ENCODE measurements around the gene TTC9.

The TTC9 gene

DNA sequence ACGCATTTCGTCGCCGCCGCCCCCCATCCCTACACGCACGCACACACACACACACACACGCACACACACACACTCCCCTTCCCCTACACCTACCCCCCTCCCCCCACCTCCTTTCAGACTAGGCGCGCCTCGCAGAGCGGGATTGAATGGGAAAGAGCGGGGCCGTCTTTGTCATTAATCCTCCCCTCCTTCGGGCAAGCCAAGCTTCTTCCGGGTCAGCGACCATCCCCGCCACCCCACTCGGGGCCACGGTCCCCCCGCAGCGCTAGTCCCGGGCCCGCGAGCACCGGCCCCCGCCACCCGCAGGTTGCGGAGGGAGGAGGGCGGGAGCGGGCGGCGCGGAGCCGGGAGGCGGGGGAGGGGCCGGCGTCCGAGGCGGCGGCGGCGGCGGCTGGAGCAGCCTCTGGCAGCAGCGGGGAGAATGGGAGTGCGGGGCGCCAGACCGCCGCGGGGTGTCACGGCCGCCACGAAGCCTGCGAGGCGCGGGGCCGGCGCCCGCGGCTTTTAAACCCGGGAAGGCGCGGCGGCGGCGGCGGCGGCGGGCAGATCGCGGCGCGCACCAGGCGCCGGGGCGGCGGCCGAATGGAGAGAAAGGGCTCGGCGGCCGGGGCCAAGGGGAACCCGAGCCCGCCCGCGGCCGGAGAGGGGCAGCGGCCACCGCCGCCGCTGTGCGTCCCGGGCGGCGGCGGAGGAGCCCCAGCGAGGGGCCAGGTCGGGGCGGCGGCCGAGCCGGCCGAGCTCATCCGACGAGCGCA is at the start of gene TTC9:
Gene TTC9, plus strand, starts transcription at position 369 of the 755 bp plus-strand sequence. Its CDS starts 214 bp downstream, at position 583.
- DNase-seq (ENCODE audit: low read depth) = no peak

DNA sequence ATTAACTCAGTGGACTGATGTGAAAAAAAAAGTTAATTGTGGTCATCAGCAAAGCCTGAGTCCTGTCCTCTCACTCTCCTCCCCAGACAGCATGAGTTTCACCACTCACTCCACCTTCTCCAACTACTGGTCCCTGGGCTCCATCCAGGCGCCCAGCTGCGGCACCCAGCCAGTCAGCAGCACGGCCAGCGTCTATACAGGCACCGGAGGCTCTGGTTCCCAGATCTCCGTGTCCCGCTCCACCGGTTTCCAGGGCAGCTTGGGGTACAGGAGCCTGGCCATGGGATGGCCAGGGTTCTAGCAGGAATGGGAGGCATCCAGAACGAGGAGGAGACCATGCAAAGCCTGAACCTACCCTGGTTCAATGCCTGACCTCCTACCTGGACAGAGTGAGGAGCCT is 47.3 kb upstream of the TTC9 start:
- DNase-seq (ENCODE audit: low read depth) = no peak

DNA sequence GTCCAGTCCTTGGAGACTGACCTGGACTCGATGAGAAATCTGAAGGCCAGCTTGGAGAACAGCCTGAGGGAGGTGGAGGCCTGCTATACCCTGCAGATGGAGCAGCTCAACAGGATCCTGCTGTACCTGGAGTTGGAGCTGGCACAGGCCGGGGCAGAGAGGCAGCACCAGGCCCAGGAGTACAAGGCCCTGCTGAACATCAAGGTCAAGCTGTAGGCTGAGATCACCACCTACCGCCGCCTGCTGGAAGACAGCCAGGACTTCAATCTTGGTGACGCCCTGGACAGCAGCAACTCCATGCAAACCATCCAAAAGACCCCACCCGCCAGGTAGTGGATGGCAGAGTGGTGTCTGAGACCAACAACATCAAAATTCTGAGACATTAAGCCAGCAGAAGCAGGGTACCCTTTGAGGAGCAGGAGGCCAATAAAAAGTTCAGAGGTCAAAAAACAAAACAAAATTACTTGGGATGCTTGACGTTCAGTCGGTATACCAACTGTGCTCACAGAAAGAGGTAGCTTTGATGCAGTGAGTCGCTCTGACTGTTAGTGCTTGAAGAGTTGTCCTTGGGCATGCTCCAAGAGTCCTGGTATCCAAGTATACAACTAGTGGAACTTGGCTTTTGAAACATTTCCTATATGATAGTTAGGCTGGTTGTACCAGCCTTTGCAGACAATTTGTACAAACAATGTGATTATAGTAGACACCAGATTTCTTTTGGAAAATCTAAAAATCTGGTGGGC is 46.1 kb upstream of the TTC9 start:
- DNase-seq (ENCODE audit: low read depth) = no peak

DNA sequence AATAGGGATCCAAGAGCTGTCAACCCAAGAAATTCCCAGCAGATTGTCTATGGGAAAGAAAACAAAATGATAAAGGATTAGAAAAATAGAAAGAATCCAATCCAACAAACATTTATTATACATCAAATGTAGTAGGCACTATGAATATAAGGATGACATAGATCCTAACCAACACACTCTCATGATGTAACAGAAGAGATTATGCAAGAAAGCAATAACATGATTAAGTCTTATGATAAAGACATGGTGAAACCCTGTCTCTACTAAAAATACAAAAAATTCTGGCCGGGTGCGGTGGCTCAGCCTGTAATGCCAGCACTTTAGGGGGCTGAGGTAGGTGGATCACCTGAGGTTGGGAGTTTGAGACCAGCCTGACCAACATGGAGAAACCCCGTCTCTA is 44.0 kb upstream of the TTC9 start:
- DNase-seq (ENCODE audit: low read depth) = peak; percentile 47

DNA sequence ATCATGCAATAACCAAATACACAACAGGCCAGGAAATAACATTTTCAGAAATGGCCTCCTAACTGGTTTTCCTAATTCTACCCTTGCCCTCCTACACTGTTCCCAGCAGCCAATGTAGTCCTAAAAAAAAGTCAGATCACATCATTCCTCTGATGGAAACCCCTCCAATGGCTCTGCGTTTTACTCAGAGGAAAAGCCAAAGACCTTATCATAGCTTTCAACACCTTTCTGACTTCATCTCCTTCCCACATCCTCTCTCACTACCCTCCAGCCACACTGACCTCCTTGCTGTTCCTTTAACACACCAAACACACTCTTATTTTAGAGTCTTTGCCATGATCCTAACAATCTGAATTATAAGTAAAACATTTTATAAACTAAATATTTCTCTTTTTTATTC is 42.4 kb upstream of the TTC9 start:
- DNase-seq (ENCODE audit: low read depth) = no peak

DNA sequence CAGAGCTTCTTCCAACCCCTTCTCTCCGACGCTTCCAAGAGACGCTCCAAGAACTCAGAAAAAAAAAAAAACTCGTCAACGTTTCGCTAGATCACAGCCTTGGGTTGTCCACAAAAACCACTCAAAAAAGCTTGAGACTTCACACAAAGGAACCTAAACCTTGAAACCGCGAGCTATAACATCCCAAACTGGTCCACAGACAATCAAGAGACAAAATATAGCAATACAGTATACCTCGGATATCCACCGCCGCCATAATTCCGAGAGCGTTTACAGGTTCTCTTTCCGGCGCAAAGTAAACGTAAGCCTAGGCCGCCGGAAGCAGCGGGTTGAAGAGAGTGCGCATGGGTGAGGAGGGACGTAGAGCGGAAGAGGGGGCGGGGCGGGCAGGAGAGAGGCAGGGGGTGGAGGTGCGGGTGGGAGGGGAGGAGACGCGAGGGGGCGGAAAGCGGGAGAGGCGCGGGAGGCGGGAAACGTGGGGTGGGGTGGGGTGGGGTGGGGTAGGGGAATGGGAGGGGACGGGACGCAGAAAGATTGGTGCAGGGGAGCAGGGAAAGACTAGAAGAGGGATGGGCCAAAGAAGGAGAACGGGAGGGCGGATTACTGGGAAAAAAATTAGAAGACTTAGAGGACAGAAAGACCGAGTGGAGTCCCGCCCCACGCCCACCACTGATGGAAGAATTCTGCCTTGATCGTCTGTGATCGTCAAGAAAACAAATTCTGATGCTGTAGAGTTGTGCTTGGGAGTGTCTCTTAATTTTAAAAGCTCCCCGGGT is 41.1 kb upstream of the TTC9 start, which contains the start of gene MED6:
Gene MED6, minus strand, starts transcription at position 274 of the 776 bp plus-strand sequence. Its CDS starts 18 bp downstream, at position 256.
- peak; percentile 87 for DNase-seq (ENCODE audit: low read depth)

DNA sequence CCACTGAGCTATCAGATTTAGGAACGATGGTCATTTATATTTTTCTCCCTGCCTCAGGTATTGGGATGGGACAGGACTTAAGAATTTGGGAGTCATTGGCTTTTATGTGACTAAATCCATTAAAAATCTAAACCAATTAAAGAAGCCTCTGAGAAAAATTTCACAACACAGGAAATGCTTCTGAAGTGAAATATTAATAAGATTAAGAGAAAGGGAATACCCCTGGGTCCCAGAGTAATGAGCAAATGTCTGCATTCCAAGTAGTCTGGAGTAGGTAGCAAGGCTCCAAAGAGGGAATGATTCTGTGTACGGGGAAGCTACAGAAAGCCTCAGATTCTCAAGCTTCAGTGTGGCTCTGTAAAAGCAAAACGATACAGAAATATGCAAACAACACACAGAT is 40.6 kb upstream of the TTC9 start:
- peak; percentile 70 for DNase-seq (ENCODE audit: low read depth)

DNA sequence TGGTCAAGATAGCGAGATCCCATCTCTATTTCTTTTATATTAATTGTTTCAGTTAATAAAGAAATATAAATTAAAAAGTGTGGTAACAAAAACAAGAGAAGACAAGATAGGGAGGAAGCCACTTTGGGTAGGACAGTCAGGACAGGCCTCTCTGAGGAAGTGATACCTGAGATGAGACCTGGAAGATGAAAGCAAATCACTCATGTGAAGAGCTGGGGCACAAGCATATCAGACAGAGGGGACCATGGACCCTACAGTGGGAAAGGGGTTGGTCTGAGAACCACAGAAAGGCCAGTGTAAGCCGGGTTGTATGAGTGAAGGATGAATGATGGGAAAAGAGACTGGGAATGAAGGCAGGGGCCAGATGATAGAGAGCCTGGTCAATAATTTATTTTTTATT is 39.5 kb upstream of the TTC9 start:
- no peak for DNase-seq (ENCODE audit: low read depth)

DNA sequence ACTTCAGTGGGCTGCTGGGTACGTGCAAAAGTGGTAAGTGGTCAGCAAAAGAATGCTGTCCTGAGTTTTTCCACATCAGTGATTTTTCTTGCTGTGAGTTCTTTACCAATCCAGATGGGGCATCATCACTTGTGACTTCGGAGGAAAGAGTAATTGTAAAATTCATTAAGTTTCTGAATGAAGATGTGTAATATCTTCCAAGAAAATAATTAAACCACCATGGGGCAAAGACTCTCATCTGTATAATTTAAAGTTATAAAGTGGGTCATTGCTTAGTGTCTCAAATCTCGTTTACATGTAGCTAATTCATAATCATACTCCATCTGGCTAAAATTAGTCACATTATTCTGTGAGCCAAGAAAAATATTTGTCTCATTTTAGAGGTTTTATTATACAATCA is 30.5 kb upstream of the TTC9 start:
- no peak for DNase-seq (ENCODE audit: low read depth)

DNA sequence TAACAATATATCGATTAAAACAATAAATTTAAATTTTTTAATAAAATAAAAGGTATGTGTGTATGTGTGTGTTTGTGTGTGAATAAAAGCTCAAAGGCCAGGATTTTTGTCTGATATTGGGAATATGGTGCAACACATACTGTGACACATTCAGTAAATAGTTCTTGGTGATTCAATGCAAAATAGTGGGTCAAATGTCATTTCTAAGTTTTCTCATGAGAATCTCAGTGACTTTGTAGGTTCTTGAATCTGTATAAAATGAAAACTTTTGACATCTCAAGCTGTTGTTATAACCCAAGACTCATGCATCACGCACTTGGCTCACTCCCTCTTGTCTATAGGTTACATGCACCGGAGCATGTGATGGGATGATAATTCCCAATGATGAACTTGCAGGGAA is 25.1 kb upstream of the TTC9 start:
- DNase-seq (ENCODE audit: low read depth) = peak; percentile 7

DNA sequence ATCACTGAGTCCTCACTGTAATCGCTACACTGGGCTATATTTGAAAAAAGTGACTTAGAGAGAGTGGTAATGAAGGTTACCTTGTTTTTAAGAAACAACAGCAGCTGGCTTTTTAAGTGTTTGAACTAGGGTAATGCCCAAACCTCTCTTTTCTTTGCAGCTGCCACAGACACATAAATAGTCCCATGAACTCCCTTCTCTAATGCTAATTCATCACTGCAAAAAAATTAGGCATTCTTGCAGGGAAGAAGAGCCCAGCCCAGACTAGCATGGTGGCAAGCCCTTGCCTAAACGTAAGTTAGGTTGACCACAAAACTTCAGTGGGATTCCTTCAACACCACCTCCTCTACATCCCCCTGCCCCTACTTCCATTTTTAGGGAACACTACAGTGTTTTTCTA is 23.4 kb upstream of the TTC9 start:
- DNase-seq (ENCODE audit: low read depth) = no peak

DNA sequence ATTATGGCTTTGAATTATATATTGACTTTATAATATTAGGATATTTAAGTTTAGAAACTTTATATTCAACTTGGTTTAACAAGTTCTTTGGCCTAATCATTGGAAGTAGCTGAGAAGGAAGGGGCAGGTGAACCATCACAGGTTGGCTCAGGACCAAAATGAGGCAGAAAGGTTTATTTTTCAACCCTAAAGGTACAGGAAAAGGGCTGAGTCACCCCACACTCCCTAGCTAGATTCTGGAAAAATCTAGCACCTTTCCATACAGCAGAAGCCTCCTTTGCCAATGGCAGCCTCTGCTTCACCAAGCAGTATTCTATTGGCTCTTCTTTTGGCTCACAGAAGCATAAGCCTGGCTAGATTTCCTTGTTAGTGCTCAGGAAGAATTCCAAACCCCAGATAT is 22.0 kb upstream of the TTC9 start:
- DNase-seq (ENCODE audit: low read depth) = no peak

DNA sequence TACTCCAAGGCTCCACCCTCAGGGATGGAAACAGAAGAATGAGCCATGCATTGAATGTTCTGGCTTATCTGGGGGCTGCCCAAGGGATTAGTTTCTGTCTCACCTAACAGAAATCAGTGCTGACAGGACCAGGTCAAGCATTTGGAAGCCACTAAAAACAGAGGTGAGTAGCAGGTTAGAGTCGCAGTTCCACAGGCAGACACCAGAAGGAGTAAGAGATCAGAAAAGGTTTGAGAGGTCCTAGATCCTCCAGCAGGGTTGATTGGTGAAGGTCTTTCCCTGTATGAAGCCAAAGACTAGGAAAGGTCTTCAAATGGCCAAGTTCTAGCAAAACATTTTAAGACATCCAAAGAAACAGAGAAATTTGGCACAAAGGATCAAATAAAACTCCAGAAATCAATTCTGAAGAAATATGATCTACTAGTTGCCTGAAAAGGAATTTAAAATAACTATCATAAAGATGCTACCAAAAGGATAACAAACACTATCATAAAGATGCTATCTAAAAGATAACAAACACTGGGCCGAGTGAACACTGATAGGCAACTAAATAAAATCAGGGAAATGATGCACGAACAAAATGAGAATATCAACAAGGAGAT is 19.5 kb upstream of the TTC9 start:
- peak; percentile 42 for DNase-seq (ENCODE audit: low read depth)

DNA sequence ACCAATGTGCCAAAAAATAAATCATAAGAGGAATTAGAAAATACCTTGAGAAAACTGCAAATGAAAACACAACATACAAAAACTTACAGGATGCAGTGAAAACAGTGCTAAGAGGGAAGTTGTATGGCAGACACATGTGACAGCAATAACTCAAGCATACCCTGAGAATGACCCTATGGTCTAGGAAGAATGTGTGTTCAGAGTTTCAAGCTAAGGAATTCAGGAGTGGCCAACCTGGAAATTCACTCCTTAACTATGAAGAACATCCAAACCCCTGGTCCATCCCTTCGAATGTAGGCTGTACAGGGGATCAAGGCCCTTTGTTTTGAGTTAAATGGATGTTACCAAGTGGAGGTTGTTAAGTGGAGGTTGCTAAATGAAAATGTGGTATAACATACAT is 16.7 kb upstream of the TTC9 start:
- DNase-seq (ENCODE audit: low read depth) = peak; percentile 29

DNA sequence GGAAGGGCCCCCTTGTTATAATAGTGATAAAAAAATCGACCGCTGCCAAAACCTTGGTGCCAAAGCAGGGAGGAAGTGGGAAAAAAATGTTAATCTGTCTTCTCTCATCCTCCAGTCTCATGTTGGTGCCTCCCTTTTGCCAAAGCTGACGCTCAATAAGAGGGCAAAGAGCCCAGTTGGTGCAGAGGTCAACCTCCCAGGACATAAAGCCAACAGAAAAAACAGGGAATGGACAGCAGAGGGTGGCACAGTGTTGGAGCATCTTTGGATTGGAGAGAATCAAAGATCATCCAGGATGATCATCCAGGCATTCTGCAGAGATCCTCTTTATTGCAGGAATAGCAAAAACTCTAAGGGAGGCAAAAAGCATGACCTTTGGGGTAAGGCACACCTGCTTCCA is 9.8 kb upstream of the TTC9 start:
- DNase-seq (ENCODE audit: low read depth) = no peak

DNA sequence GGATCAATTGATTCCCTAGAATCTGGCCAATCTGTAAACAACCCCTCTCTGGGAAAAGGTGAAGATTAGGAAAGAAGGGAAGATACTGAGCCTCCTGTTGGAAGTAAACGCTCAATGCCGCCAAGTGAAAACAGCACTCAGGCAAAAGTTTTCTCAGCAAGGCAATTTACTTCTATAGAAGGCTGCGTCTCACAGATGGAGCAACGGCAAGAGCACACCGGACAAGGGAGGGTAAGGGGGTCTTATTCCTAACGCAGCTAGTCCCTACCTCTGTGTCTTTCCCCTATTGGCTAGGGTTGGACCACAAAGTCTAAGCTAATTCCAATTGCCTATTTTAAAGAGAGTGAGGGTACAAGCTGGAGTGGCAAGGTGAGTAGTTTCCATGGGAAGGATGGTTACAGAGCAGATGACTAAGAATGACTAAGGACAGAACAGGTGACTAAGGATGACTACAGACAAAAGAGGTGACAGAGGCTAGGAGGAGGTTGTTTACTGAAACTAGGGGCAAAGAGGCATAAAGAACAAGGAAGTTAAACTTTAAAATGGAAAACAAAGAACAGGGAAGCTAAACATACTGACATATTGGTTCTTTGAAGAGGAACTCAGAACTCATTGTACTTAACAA is 5.6 kb upstream of the TTC9 start:
- DNase-seq (ENCODE audit: low read depth) = no peak

DNA sequence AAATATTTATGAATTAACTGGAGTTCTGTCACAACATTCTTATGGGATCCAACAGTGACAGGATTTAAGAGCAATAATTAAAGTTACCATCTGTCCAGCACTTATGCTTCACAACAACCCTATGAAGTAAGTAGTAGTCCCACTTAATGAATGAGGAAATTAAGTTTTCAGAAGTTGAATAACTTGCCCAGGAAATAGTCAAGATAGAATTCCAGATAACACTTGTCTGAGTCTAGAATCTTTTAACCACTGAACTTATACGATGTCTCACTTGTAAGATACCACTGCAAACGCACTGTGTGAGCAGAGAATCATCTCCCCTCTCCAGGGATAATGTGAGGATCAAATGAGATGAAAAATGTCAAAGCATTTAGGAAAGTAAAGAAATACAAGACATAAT is 3.3 kb upstream of the TTC9 start:
- no peak for DNase-seq (ENCODE audit: low read depth)

DNA sequence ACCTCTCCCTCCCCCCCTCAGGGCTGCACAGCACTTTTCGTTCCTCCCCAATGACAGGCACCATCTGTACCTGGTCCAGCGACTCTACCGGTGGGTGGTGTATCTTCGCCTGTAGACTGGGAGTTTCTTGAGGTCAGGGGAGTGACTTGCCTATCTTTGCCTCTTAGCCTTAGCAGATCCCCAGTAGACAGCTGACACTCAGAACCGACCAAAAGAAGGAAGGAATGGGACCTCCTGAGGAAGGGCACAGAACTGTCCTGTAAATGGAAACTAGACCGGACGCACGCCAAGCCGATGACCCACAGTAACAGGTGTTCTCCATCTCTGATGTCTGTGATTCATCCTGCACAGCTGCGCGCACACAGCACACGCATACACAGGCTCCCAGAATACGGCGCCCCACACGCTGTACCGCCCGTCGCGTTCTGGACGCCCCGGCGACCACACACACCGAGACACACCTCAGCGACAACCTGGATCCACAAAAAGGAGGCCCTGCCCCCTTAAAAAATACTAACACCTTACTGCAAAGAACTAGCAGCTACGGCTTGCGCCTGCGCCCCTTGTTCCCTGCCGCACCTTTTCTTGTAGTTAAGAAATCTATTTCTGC is 673 bp upstream of the TTC9 start:
- no peak for DNase-seq (ENCODE audit: low read depth)

DNA sequence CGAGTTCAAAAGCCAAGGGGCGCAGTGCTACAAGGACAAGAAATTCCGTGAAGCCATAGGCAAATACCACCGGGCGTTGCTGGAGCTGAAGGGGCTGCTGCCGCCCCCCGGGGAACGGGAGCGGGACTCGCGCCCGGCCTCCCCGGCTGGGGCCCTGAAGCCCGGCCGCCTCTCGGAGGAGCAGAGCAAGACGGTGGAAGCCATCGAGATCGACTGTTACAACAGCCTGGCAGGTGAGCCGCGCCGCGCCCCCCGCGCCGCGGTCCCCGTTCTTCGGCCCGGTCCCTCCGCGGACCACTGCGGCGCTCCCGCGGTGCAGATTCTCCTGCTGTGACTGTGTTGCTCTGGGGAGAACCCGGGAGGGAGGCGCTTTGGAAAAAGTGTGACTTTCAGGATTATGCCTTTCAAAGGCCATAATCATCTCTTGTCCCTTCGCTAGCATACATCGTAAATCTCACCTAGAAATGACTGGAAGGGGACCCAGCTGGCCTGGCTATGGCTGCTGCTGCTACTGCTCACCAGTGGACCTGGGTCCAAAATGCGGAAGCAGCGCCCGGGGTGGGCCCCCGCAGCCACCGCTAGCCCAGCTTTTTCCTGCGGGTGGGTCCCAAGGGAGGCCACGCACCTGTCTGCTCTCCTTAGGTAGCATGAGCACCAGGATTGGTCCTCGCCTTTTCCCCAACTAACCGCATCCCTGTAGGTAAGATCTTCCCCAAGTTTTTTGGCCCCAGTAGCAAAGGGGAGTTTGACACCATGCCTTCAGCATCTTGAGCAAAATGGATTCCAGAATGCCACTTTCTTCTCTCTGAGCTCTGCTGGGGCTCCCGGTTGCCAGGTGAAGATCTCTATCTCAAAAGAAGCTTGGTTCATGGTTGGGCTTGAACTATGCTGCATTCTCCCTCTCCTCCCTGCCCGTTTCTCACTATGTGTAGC is 853 bp downstream of the TTC9 start:
- DNase-seq (ENCODE audit: low read depth) = no peak

DNA sequence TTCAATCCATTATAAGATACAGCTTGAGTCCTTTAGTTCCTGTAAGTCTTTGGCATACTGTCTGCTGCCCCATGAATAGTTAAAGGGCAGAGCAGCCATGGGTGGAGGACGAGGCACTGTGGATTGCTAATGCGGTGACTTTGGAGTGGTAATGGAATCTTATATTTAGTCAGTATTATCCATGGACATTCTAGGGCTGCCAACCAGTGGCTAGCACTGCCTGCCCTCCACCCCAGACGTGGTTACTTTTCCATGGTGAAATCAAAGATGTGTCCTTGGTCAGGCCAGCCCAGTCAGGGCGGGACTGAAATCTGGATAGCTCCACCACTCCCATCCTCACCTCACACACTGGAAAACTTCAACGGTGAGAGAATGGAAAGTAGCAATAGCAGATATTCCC is 2.3 kb downstream of the TTC9 start:
- no peak for DNase-seq (ENCODE audit: low read depth)

Data from amniotic epithelial cell (primary cell).